Stimulated activated CD4-positive, alpha-beta T cell treated with anti-CD3 and anti-CD28 coated beads, Interleukin-12 subunit alpha, Interleukin-12 subunit beta, amount 100 ng/mL, for 24 hours (primary cell): Measurements from ENCODE around the gene CDCA3.

Experiments used
- DNase-seq, 2 experiments: peaks; one replicate each; pipeline ENCODE4 v3.0.0-alpha.2; 2020; ENCODE audit warnings: low read depth in 2 of 2

CDCA3 gene

DNA sequence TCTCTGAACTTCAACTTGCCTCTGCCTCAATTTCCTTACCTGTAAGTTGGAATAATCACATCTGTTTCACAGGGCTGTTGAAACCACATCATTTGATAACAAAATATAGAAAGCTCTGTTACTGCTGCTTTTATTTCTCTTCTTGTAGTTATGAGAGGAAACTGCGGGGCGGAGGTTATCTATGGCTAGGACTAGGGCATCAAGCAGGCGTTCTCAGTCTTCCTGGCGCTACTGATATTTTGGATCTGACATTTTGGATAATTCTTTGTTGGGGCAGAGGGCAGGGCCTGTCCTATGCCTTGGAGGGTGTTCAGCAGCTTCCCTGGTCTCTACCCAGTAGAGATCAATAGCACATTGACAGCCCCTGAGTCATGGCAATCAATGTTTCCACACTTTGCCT, 19.0 kb downstream of the CDCA3 start:
- DNase-seq, result no peak

DNA sequence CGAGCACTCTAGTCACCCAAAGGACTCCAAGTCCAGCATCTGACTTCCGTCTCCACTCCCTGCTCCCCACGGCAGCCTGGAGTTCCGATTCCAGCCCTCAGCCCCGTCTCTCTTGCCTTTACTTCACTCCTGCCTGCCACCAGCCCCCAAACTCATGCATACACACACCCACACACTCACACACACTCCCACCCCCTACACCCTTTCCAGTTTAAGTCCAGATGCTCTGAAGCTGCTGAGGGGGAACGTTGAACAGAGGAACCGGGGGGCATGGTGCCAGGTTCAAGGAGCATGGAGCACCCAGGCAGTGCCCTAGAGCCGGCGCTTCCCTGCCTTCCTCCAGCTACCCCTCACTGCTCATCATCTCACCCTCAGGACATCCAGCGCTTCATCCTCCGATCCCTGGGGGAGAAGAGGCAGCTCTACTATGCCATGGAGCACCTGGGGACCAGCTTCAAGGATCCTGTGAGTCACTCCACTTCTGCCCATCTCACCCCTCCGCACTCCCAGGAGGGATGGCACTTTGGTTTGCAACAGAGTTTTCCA, 19.6 kb downstream of the CDCA3 start:
- DNase-seq, result no peak

DNA sequence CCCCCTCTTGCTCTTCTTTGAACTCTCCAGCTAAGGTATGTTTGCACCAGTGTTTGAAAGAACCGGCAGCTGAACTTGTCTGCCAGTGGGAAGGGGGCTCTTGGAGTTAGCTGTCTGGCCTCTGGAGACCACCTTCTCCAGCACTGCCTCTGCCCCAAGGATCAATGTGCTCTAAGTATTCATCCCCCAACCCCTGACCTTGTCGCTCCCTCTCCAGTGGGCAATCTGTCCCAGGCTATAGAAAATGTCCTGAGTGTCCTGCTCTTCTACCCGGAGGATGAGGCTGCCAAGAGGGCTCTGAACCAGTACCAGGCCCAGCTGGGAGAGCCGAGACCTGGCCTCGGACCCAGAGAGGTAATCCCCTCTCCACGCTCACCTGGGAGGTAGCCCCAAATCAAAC, 20.1 kb downstream of the CDCA3 start:
- DNase-seq, result no peak

GRCh38 chr12:6830286-6830890, 20.7 kb downstream of the CDCA3 start:
- no peak for DNase-seq

DNA sequence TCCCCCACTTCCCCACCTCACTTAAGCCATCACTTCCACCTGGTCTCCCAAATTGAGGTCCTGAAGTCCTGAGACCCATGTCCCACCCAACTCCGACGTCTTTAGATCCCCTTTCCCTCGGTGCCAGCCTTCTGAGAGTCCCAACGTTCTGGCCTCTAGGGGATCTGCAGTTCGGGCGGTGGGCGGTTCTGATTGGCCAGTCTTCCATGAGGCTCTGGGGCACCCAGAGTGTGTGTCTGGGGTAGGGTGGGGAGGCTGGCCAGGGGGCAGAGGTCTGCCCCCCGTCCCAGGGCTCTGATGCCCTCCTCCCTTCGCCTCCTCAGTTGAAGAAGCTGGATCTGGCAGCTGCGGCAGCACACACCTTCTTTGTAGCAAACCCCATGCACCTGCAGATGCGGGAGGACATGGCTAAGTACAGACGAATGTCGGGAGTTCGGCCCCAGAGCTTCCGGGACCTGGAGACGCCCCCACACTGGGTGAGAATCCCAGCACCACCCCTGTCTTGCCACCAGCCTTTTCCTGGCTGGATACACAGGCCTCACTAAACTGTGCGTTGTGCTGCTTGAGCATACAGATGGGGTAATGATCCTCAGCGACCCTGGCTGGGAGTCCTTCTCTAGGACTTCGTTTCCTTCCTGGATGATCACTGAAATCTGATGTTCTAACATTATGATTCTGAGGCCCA, 21.4 kb downstream of the CDCA3 start:
- DNase-seq, result no peak

GRCh38 chr12:6828781-6829535, 22.1 kb downstream of the CDCA3 start:
- DNase-seq, result peak in 1 of 2 experiments; percentile 18

- no peak for DNase-seq
Observed at GRCh38 chr12:6827982-6828780, 22.9 kb downstream of the CDCA3 start, which contains the start of gene P3H3. Gene P3H3, plus strand, starts transcription at chr12:6828407. Its CDS starts 34 bp downstream, at chr12:6828441.

- DNase-seq, result peak in 1 of 2 experiments; percentile 68
Observed at GRCh38 chr12:6827437-6827911, 23.6 kb downstream of the CDCA3 start.

- no peak for DNase-seq
Observed at GRCh38 chr12:6826734-6827436, 24.2 kb downstream of the CDCA3 start.

DNA sequence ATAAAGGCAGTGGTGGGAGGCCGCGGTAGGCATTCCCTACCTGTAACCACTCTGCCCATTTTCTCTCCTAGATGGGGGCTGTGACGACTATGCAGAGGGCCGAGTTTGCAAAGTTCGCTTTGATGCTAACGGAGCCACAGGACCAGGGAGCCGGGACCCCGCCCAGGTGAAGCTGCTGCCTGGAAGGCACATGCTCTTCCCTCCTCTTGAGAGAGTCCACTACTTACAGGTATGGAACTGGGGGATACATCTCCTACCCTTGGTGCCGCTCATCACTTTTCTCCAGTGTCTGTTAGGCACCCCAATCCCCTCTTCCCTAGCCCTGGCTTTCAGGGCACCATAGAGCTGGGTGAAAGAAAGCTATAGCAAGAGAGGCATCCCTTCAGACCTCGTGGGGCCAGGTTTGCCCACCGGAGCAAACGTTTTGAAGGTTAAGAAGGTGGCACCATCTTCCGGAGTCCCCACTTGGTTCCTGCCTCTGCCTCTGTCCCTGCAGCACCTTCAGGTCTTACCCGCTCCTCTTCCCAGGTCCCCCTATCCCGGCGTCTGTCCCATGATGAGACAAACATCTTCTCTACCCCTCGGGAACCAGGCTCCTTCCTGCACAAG, 24.9 kb downstream of the CDCA3 start:
- no peak for DNase-seq

DNA sequence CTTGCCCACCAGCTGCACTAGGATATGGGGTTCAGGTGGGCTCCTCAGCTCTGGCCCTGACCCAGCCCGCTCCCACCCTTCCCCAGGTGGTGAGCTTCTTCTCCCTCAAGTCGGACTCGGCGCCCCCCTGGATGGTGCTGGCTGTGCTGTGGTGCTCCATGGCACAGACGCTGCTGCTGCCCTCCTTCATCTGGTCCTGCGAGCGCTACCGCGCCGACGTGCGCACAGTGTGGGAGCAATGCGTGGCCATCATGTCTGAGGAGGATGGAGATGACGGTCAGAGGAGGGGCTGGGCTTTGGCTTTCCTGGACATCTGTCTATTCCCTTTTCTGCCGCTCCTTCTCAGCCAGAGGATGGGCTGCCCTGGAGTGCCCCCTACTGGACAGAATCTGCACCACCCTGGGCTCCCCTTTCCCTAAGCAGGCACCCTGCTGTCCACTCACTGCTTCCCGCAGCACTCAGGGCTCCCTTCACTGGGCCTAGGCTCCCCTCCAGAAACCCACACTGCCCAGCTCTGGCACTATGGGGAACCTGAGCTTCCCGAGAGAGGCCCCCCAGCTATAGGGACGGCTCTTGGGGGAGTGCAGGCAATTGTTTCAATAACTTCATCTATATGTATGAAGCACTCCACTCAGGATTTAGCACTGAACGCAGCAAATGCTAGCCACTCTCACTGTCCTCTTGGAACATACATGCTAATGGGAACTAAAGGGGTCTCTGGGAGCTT, 25.5 kb downstream of the CDCA3 start:
- DNase-seq, result peak; percentile 65 to 88

- no peak for DNase-seq
Observed at GRCh38 chr12:6824901-6825381, 26.1 kb downstream of the CDCA3 start.

- DNase-seq, result no peak
Observed at GRCh38 chr12:6824085-6824775, 26.9 kb downstream of the CDCA3 start.

DNA sequence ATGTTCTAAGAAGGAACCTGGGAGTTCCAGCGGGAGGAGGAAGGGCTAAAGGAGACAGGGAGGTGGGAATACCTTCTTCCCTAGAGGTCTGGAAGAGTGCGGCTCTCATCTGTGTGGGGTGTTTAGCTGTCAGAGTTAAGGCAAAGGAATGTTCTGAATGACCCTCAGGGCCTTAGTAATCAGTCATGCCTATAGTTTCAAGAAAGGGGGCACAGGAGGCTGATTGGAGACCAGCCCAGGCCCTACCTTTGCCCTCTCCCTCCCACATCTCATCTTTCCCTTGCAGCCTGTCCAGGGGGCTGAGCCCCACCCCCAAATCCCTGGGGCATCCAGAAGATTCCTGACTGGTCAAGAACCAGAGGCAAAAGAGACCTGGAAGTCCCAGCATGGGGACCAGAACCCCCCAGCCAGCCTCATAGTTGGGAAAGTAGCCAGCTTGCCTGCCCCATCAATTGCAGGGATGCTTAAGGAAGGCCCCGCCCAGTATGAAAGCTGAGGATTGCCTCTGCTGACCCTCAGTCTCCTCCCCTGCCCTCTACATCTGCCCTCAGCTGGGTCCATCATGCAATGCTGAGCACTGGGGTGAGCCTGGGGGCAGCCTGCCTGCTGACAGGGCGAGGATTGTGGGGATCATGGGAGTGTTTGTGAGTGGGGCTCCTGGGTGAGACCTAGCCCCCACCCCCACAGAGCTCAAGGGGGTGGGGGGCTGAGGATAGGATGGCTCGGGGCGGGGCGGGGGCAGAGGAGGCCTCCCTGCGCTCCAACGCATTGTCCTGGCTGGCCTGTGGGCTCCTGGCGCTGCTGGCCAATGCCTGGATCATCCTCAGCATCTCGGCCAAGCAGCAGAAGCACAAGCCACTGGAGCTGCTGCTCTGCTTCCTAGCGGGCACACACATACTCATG, 27.7 kb downstream of the CDCA3 start:
- no peak for DNase-seq

DNA sequence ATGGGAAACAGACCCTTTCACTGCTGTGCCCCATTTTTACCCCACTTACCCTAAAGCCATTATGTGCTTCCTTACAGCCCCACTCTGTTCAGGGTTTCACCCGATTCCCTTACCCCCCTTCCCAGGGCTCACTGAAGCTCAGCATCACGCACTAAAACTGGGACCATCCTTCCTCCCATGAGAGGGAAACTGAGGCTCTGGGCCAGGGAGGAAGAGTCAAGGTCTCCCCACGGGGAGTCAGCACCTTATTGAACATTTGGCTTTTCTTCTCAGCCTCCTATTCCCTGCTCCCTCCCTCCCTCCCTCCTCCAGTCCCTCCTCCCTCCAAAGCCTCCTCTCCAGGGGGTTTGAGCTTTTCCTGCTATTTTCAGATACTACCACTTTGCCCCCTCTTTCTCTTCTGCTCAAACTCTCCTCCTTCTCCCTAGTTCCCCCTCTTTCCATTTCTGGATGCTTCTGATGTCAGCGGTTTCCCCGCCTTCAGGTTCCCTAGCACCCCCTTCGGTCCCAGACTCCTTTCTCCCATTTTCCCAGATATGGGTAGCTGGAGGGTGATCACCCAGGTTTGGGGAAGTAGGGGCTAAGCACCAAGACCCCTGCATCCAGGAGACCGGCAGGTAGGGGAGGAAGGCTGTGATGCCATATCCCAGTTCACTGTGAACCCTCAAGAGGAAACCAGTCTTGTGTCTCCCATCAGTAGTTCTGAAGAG, 28.5 kb downstream of the CDCA3 start:
- DNase-seq, result no peak

- DNase-seq, result no peak
Observed at GRCh38 chr12:6821591-6822425, 29.3 kb downstream of the CDCA3 start, which contains the start of gene GPR162. Gene GPR162, plus strand, starts transcription at chr12:6821821. Its CDS starts 2,078 bp downstream, at chr12:6823899.
